ENCODE results near the gene PITPNB.

DNA sequence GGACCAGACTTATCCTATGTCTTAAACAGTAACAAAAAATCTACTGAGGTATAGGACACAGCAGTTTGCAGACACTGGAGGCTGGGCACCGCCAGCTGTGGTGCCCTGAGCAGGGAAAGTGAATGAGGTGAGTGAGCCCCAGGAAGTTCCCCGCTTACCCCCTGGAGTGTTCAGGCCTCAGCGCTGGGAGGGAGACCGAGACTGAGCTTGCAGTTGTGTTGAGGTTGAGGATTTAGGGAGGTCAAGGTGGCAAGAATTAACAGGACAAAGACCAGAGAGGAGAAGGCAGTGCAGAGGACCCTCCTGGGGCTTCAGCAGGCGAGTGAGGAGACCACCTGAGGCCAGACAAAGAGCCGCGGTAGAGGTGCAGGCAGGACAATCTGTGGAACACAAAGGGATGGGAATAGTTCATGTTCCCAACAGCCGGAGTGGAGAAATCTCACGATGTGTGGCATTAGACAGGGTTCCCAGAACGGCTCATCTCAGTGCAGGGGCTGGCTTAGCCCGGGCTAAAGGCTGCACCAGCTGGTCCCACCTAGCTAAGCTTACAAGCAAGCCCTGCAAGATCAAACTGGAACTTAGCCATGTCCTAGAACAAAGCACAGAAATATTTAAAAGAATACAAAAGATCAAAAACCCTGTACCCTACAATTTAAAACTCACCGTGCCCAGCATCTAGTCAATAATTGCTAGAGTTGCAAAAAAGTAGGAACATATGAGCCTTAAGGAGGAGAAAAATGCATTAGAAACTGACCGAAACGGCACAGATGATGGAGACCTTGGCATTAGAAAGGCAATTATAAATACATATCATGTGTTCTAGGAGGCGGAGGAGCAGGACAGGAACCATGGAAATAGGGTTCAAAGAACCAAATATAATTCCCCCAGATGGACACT, 47.4 kb upstream of the PITPNB start:
- TF ChIP-seq, protein P1, sequence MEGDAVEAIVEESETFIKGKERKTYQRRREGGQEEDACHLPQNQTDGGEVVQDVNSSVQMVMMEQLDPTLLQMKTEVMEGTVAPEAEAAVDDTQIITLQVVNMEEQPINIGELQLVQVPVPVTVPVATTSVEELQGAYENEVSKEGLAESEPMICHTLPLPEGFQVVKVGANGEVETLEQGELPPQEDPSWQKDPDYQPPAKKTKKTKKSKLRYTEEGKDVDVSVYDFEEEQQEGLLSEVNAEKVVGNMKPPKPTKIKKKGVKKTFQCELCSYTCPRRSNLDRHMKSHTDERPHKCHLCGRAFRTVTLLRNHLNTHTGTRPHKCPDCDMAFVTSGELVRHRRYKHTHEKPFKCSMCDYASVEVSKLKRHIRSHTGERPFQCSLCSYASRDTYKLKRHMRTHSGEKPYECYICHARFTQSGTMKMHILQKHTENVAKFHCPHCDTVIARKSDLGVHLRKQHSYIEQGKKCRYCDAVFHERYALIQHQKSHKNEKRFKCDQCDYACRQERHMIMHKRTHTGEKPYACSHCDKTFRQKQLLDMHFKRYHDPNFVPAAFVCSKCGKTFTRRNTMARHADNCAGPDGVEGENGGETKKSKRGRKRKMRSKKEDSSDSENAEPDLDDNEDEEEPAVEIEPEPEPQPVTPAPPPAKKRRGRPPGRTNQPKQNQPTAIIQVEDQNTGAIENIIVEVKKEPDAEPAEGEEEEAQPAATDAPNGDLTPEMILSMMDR (IDR thresholded peaks at IDR 0.05; ENCODE audit: low read depth, low read length, poor library complexity, severe bottlenecking) = no peak
- no peak for TF ChIP-seq EZH2phosphoT487 (IDR thresholded peaks at IDR 0.05; ENCODE audit: borderline replicate concordance, low read length)
